Measurements from ENCODE around the gene DFFB.

The DFFB gene

GRCh38 chr1:3898994-3899753 lies 41.9 kb downstream of the DFFB start:
- no peak for DNase-seq

DNA sequence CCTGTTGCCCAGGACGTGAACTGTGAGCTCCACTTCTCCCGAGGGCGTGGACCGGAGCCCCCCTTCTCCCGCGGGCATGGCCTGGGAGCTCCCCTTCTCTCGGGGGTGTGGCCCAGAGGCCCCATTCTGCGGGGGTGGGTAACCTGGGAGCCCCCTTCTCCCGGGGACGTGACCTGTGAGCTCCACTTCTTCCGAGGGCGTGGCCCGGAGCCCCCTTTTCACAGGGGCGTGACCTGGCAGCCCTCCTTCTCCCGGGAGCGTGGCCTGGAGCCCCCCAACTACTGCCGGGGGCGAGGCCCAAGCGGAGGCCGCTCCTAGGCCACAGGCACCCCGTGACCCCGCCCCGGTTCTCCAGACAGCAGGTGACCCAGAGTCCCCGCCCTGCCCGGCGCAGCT lies 42.5 kb downstream of the DFFB start:
- DNase-seq = no peak

GRCh38 chr1:3900150-3900968 lies 43.1 kb downstream of the DFFB start, which contains the start of gene C1orf174:
C1orf174 (minus strand) TSS chr1:3900272; CDS start chr1:3900186, 86 bp downstream.
- DNase-seq = peak; percentile 82

DNA sequence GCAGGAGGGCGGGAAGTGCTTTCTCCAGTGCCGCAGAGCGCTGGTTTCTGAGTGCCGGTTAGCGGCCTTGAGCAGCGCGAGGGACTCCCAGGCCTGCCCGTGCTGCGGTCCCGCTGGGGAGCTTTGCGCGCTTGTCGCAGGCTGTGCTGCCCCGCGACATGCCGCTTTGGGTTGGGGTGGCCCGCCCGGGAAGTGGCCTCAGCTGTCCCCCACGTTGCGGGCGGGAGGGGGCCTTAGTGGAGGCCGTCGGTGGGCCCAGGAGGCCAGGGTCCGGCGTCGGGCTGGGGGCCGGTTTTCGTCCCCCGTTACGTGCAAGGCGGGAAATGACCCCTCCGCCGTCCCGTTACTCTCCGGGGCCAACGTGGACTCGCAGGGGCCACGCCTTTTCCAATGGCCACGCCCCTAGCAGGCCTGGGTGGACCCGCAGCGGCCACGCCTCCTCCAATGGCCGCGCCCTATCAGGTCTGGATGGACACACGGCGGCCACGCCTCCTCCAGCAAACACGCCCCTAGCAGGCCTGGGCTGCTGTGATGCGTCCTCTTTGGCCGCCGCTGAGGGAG lies 43.8 kb downstream of the DFFB start:
- peak; percentile 76 for DNase-seq

- no peak for DNase-seq
Measured at GRCh38 chr1:3902111-3902511, 44.8 kb downstream of the DFFB start.

GRCh38 chr1:3902571-3903091 lies 45.4 kb downstream of the DFFB start:
- no peak for DNase-seq

DNA sequence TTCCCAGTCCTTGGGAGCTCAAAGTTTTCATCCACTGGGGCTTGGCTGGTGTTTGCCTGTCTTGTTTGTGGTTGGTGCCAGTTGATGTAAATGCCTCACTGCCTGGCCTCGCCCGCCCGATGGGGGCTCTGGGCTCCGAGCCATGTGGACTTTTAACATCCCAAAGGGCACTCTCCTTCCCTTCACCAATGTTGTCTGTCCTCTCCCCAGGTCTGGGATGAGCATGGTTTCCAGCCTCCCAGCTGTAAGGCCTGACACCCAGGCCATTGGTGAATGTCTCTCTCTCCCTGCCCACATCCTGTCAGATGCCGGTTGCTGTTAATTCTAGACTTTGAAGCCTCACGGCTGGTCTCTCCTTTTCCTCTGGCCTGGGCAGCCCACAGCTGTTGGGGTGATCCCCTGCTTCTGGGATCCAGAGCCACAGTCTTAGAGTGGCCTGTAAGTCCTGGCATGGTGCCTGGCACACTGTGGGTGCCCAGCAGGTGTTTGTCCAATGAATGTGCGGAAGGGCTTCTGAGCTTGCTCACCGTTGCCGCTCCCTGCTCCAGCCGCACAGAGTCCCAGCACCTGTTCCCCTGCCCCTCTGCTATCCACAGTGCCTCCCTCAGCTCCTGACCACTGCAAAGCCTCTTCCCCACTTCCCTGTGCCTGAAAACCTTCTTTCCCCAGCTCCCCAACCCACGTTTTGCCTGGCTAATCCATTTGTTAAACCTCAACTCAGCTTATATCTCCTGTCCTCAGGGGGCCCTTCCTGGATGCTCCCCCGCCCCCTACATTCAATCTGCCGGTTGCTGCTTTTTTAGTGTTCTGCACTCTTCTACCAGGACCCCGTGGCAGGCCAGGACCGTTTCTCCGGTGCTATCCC lies 46.1 kb downstream of the DFFB start:
- DNase-seq = peak; percentile 42

DNA sequence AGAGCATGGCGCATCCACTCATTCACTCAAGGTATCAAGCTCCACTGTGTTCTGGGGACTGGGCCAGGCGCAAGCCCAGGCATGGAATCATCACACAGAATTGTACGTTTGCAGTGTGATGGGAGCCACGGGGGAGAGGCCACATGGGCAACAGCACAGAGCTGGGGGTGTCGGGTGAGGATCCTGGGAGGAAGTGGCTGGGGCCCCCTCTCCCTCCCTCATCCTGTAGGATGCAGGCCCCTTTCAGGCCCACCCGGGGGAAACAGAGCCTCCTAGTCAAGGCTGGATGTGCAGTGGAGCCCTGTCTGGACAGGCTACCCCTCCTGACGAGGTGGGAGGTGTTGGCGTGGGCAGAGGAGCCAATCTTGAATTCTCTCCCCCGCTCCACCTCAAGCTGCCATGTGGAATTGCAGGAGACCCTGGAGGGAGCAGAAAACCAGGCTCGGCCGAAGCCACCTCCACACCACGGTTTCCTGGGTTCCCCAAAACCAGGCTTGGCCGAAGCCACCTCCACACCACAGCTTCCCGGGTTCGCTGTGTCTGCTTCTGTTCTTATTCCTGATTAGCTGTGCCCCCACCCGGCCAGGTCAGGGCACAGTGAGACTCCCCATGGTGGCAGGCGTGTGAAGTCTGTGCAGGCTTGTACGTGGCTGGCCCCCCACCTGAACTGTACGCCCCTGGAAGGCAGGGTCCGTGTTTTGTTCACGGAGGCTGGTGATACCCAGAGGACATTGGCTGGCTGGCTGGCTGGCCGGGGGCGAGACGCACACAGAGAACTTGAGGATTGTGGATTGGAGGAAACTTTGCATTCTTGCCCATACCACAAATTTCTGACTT lies 46.9 kb downstream of the DFFB start:
- DNase-seq = no peak

- DNase-seq = no peak
Measured at GRCh38 chr1:3904843-3905185, 47.5 kb downstream of the DFFB start.

GRCh38 chr1:3905266-3905952 lies 48.1 kb downstream of the DFFB start:
- no peak for DNase-seq

GRCh38 chr1:3905953-3906671 lies 48.8 kb downstream of the DFFB start:
- no peak for DNase-seq

GRCh38 chr1:3906672-3907020 lies 49.4 kb downstream of the DFFB start:
- DNase-seq = no peak

DNA sequence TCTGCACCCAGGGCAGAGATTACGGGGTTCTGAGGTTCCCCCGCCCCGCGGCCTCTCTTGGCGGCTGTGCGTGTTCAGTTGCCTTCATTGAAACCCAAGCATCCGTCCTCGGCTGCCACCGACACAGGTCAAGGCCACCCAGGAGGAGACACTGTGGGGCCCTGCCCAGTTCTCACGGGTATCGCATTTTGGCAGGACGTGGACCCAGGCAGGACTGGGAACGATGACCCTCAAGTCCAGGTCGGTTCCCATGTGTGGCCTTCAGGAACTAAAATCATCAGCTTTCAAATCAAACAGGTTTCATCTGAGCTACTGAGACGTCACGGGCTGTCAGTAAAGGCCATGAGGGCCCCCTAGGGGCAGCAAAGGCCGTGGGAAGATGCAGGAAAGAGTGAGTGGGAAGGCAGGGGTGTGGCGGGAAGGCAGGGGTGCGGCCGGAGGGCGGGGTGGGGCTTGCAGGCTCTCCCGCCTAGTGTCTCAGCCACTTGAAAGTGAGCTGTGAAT lies 49.8 kb downstream of the DFFB start:
- no peak for DNase-seq

GRCh38 chr1:3907621-3908165 lies 50.4 kb downstream of the DFFB start:
- DNase-seq = no peak

DNA sequence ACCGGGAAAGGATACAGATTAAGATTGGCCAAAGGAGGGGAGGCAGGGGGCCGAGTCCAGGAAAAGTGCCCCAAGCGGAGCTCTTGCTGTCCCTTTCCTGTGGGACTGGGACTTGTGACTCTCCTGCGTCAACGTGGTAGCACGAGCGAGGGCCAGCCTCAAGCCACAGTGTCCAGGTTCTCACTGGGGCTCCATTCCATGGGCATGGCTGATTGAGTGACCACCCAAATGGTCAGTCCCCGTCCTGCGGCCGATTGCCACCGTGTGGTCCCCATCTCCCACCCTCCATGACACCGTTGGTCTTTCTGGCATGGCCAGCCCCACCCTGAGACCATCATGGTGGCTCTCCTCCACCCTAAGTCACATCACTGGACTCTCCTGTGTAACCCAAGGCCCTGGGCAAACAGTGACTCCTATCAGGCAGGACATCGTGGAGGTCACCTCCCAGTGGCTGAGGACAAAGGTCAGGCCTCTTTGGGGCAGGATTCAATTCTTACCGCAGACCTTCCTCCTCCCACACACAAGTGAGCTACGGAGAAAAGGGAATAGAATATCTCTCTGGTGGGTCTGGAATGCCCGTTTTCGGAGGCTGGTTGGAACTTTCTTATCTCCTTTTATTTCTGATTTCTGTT lies 51.7 kb downstream of the DFFB start:
- DNase-seq = no peak

DNA sequence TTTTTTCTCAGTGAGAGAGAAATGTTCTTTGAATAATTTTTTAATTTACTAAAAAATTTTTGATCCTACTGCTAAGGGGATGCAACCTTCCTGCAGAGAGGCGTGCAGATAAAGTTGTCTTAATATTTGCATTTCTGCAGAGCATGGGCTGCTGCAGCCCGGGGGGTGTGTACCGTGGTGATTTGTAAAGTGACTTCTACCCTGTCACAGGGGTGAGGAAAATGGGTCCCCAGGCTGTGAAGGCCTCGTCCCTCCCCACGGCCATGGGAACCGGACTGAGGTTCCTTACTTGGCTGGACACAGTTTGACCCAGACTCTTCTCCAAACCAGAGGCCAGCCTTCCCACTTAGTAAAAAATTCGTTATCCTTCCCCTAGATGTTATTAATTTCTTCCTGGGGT lies 52.3 kb downstream of the DFFB start:
- no peak for DNase-seq

DNA sequence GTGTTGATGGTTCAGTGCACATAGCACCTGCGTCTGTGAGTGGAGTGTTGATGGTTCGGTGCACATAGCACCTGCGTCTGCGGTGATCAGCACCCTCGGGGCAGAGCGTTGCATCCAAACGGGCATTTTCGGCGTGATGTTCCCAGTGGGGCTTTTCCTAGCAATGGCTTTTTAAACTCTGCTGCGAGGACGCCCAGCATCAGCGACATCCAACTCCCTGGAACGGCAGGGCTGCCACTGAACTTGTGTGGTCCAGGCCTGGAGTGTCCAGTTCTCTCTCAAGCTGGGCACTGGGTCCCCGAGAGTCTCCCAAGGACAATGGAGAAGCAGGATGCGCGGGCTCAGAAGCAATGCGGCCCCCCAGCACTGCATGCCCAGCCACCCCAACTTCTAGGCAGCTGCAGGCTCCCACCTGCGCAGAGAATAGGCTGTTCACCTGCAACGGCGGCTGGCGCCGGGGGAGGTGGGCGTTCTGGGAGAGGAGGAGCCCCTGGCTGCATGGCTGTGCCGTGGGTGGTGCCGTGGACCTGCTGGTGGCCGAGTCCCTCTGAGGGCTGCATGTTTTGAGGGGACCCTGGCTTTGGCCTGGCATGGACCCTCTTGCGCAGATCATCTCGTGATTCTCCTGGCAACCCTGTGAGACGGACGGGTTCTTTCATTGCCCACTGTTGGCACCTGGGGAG lies 52.9 kb downstream of the DFFB start:
- no peak for DNase-seq

- DNase-seq = peak; percentile 37
Measured at GRCh38 chr1:3910857-3911845, 53.9 kb downstream of the DFFB start.

Measured in NCI-H774 (cell line).